ENCODE results near the gene LIPF. TPM values are rescaled to one million over a fixed set of nuclear protein-coding genes. Genes with fewer than 3 reads are reported as not detected.

LIPF gene
- total and polyA plus RNA-seq, 2 of the 4 experiments (the other 2 are of a cell fraction): not detected

- Histone ChIP-seq H4K20me1 (ENCODE audit: insufficient read depth, low read length) (no peaks in the 10 kb centered on the region), H3K27me3 (ENCODE audit: control insufficient read depth, insufficient read depth, low read length) (no peaks in the 10 kb centered on the region), H3K9ac (ENCODE audit: low read depth, low read length) (no peak overlapping the region), H2BK15ac (ENCODE audit: low read depth, low read length) (no peak overlapping the region), H2BK120ac (ENCODE audit: low read depth, low read length) (no peak overlapping the region), H4K5ac (ENCODE audit: low read depth, low read length) (no peak overlapping the region), H3K4me2 (ENCODE audit: low read depth, low read length) (no peak overlapping the region), H3K79me1 (ENCODE audit: low read depth in 1 of 2, low read length in 2 of 2) (no peaks in the 10 kb centered on the region), H3K36me3 (ENCODE audit: control insufficient read depth, insufficient read depth, low read length) (no peaks in the 10 kb centered on the region), H3K9me1 (ENCODE audit: insufficient read depth, low read length) (no peaks in the 10 kb centered on the region), H2AK5ac (ENCODE audit: low read depth, low read length) (no peak overlapping the region), H2AK9ac (replicated peaks; ENCODE audit: low read depth, low read length, poor library complexity) (no peak overlapping the region), H3K9me3 (ENCODE audit: control insufficient read depth, insufficient read depth, low read length) (no peaks in the 10 kb centered on the region), H3K23ac (ENCODE audit: low read depth, low read length) (no peak overlapping the region), H3K4me3 (ENCODE audit: insufficient read depth, low read depth, low read length) (no peak overlapping the region), H3K56ac (ENCODE audit: extremely low read depth, insufficient read depth, low read length) (no peak overlapping the region), H3K27ac (ENCODE audit: insufficient read depth, low read length) (no peak overlapping the region), H2BK20ac (ENCODE audit: low read depth, low read length) (no peak overlapping the region), H4K91ac (ENCODE audit: insufficient read depth, low read depth, low read length) (no peak overlapping the region), H3K14ac (replicated peaks; ENCODE audit: low read depth, low read length) (no peak overlapping the region), H3K4me1 (ENCODE audit: control insufficient read depth, insufficient read depth, low read length) (no peaks in the 10 kb centered on the region), H4K8ac (ENCODE audit: low read depth in 2 of 2, low read length in 2 of 2) (no peak overlapping the region), H2BK5ac (ENCODE audit: low read depth, low read length, poor library complexity, severe bottlenecking) (no peak overlapping the region), H3K18ac (ENCODE audit: low read depth, low read length) (no peak overlapping the region), H2AFZ (replicated peaks; ENCODE audit: low read length, poor library complexity) (no peak overlapping the region), H3K4ac (ENCODE audit: low read depth, low read length) (no peak overlapping the region)
- POLR2A ChIA-PET (ENCODE audit: unreplicated experiment): no interaction called here
- intact Hi-C loops (cut with micrococcal nuclease): no loop called here
- BruUV-seq (replicated peaks): no TSS peak
- DNase-seq (no peak), ATAC-seq (ENCODE audit: low read depth) (no peak)
- in situ Hi-C loops (cut with MboI; ENCODE audit: low sequenced_read_pairs): no loop called here
- WGBS, 2 experiments (ENCODE audit: extremely low coverage in 2 of 2, insufficient read length in 1 of 2): no CpG with 5 or more reads among the region's 4 CpGs
- no peak for TF ChIP-seq CTCF (conservative IDR thresholded peaks at IDR 0.05; ENCODE audit: low read depth, low read length)
- TF ChIP-seq, protein P1, sequence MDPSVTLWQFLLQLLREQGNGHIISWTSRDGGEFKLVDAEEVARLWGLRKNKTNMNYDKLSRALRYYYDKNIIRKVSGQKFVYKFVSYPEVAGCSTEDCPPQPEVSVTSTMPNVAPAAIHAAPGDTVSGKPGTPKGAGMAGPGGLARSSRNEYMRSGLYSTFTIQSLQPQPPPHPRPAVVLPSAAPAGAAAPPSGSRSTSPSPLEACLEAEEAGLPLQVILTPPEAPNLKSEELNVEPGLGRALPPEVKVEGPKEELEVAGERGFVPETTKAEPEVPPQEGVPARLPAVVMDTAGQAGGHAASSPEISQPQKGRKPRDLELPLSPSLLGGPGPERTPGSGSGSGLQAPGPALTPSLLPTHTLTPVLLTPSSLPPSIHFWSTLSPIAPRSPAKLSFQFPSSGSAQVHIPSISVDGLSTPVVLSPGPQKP (IDR thresholded peaks at IDR 0.05; ENCODE audit: borderline replicate concordance, low read depth, low read length): no peak
- no peak for TF ChIP-seq USF2 (IDR thresholded peaks at IDR 0.05; ENCODE audit: low read depth, low read length)
- dilution Hi-C loops (cut with HindIII; ENCODE audit: low sequenced_read_pairs, unreplicated experiment): no loop called here
- CTCF ChIA-PET: interaction anchor here (0.6 kb wide), 1 partner anchor 8 kb away, joined by 7 read pairs; no protein-coding TSS in a partner anchor
Observed at GRCh38 chr10:88680958-88681357, 16.7 kb downstream of the LIPF start.
